GM10248 (cell line): ENCODE results near the gene GSTP1.

Experiments
- CTCF ChIA-PET: fragments of 300-600 bp; sonication (Branson Sonifier 250); formaldehyde crosslinking; extraction: SDS; loops from one replicate; lab custom pipeline; 2021; ENCODE audit warnings: antibody characterized with exemption; lab: Yijun Ruan, JAX
- POLR2A ChIA-PET: fragments of 350-650 bp; sonication (Branson Sonifier 250); formaldehyde crosslinking; extraction: SDS; loops from one replicate; lab custom pipeline; 2020; ENCODE audit warnings: antibody characterized with exemption; lab: Yijun Ruan, JAX
- DNase-seq: peaks from one replicate; pipeline ENCODE4 v3.0.0; 2012; ENCODE audit errors: extremely low spot score
- TF ChIP-seq, protein P1 (sequence below): IDR thresholded peaks from 2 replicates; pipeline ENCODE4 v1.5.1; 2012; ENCODE audit warnings: mild to moderate bottlenecking, low read depth; ENCODE audit errors: extremely low read depth, missing control alignments, control extremely low read depth

GSTP1 gene

DNA sequence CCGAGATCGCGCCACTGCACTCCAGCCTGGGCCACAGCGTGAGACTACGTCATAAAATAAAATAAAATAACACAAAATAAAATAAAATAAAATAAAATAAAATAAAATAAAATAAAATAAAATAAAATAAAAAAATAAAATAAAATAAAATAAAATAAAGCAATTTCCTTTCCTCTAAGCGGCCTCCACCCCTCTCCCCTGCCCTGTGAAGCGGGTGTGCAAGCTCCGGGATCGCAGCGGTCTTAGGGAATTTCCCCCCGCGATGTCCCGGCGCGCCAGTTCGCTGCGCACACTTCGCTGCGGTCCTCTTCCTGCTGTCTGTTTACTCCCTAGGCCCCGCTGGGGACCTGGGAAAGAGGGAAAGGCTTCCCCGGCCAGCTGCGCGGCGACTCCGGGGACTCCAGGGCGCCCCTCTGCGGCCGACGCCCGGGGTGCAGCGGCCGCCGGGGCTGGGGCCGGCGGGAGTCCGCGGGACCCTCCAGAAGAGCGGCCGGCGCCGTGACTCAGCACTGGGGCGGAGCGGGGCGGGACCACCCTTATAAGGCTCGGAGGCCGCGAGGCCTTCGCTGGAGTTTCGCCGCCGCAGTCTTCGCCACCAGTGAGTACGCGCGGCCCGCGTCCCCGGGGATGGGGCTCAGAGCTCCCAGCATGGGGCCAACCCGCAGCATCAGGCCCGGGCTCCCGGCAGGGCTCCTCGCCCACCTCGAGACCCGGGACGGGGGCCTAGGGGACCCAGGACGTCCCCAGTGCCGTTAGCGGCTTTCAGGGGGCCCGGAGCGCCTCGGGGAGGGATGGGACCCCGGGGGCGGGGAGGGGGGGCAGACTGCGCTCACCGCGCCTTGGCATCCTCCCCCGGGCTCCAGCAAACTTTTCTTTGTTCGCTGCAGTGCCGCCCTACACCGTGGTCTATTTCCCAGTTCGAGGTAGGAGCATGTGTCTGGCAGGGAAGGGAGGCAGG is at the start of gene GSTP1:
GSTP1 (plus strand) TSS at position 566 of the 958 bp plus-strand sequence; CDS start at position 598, 32 bp downstream.
- POLR2A ChIA-PET = interaction anchor here (0.5 to 1.0 kb wide), 2 partner anchors 9 to 1446 kb away, joined by 4 to 6 read pairs; no protein-coding TSS in a partner anchor
- DNase-seq = peak; percentile 91
- CTCF ChIA-PET = interaction anchor here (0.8 to 3.9 kb wide), 21 partner anchors 11 to 237 kb away, joined by 3 to 28 read pairs (median 4); partner anchors contain the start of genes ACY3, NUDT8 and PTPRCAP
- TF ChIP-seq, protein P1, sequence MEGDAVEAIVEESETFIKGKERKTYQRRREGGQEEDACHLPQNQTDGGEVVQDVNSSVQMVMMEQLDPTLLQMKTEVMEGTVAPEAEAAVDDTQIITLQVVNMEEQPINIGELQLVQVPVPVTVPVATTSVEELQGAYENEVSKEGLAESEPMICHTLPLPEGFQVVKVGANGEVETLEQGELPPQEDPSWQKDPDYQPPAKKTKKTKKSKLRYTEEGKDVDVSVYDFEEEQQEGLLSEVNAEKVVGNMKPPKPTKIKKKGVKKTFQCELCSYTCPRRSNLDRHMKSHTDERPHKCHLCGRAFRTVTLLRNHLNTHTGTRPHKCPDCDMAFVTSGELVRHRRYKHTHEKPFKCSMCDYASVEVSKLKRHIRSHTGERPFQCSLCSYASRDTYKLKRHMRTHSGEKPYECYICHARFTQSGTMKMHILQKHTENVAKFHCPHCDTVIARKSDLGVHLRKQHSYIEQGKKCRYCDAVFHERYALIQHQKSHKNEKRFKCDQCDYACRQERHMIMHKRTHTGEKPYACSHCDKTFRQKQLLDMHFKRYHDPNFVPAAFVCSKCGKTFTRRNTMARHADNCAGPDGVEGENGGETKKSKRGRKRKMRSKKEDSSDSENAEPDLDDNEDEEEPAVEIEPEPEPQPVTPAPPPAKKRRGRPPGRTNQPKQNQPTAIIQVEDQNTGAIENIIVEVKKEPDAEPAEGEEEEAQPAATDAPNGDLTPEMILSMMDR = peak; percentile 66

DNA sequence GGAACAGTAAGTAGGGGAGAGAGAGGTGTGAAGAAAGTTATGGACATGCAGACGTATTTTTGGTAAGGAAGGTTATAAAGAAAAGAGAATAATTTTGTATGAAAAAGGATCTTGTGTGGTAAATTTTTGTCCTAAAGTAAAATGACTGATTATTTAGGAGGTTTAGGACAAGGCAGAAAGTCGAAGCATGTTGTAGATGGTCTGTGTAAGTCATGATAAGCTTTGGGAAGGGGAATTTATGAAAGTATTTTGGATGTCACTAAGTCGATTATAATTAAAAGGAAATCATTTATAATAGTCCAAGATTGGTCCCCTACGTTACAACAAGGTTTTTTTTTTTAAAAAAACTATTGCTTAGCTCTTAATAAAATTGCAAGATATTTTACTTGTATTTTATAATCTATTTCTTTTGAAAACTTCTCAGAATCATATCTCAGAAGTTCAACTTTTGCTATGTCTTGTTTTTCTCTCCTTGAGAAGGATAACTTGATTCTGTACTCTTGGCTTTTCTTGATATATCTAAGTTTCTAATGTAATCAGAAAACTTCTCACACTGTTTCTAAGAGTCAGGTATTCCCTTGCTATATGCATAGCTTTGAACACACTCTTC is 49.4 kb upstream of the GSTP1 start:
- DNase-seq = no peak
- CTCF ChIA-PET = no interaction called here
- TF ChIP-seq, protein P1 = no peak
- POLR2A ChIA-PET = no interaction called here

DNA sequence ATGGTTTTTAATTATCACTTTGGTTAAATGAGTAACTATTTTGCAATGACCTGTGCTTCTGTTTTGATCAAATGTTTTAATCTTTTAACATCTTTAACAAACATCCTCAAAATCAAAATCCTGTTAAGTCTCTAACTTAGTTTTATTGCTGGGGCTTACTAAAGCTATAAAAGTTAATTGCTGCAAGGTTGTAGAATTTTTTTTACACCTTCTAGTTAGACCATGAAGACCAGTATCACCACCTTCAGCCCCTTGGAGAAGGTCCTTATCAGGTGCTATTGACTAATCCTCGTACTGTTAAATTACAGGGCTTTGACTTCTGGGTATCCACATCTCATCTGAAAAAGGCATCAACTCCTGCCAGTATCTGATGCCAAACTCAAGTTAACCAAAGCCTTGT is 48.1 kb upstream of the GSTP1 start:
- POLR2A ChIA-PET = no interaction called here
- TF ChIP-seq, protein P1 = no peak
- CTCF ChIA-PET = no interaction called here
- DNase-seq = no peak

DNA sequence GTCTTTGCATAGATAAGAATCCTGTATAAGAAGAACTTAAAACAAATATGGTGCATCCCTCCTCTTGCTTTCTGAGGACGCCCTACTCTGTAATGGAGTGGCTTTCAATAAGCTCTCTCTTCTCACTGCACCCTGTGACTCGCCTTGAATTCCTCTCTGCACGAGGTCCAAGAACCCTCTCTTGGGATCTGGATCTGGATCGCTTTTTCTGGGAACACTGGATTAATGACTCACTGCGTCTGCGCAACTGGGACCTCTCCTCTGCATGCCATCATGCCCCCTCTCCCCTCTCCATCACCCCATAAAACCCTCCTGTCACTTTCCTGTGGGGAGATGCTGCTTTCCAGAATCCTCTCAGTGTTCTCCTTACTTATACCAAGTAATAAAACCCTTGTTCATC is 45.3 kb upstream of the GSTP1 start:
- CTCF ChIA-PET = no interaction called here
- DNase-seq = no peak
- POLR2A ChIA-PET = interaction anchor here (0.6 kb wide), 1 partner anchor 26 kb away, joined by 4 read pairs; no protein-coding TSS in a partner anchor
- TF ChIP-seq, protein P1 = no peak

DNA sequence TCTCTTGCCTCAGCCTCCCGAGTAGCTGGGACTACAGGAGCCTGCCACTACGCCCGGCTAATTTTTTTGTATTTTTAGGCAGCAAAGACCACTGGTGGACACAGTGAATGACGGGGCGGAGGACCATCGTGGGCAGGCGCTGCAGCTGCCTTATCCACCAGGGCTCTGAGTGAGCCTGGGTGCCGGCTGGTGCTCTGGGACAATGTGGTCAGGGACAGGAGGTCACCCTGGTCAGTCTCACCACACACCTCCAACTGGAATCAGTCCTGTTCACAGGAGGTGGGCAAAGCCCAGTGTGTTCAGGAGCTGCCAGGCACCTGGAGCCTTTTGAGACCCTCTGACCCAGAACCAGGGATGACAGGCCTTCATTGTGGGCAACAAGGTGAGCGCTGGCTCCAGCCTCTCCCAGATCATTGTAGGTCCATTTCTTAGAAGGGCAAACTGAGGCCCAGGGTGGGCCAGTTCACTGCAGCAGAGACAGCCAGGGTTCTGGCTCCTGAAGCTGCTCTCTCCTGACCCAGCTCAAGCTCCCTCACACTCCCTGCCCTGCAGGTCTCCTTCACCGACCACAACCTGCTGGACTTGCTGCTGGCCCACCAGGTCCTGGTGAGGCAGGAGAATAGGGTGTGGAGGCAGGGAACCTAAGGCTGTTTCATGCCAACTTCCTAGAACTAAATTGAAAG is 44.6 kb upstream of the GSTP1 start:
- POLR2A ChIA-PET = interaction anchor here (0.6 kb wide), 1 partner anchor 26 kb away, joined by 4 read pairs; no protein-coding TSS in a partner anchor
- CTCF ChIA-PET = no interaction called here
- no peak for DNase-seq

More for the DNA sequence above, 44.6 kb upstream of the GSTP1 start:
- TF ChIP-seq, protein P1 = no peak
